Immature natural killer cell (primary cell): ENCODE results near the gene TNFAIP8. TPM values are rescaled to one million over a fixed set of nuclear protein-coding genes. Genes with fewer than 3 reads are reported as not detected.

Source experiments
- DNase-seq, 3 donors: peaks; one replicate each; pipeline ENCODE4 v3.0.0; 2022; ENCODE audit warnings: mixed read lengths in 1 of 3
- H3K27ac Mint-ChIP-seq, 6 donors: one replicate each; pipeline ENCODE4 v1.8.0; 2020; ENCODE audit warnings: mixed read lengths in 6 of 6, mild to moderate bottlenecking in 5 of 6, inconsistent platforms in 4 of 6, moderate library complexity in 3 of 6
- H3K27me3 Mint-ChIP-seq, 3 donors: one replicate each; pipeline ENCODE4 v1.8.0; 2020 to 2021; ENCODE audit warnings: low read depth in 3 of 3, mild to moderate bottlenecking in 3 of 3, mixed read lengths in 3 of 3, moderate library complexity in 3 of 3, inconsistent platforms in 1 of 3
- H3K36me3 Mint-ChIP-seq, 3 donors: one replicate each; pipeline ENCODE4 v1.8.0; 2020; ENCODE audit warnings: mixed read lengths in 3 of 3, inconsistent platforms in 2 of 3, mild to moderate bottlenecking in 2 of 3
- H3K4me1 Mint-ChIP-seq, 2 donors: one replicate each; pipeline ENCODE4 v1.8.0; 2020; ENCODE audit warnings: inconsistent platforms in 2 of 2, mild to moderate bottlenecking in 2 of 2, mixed read lengths in 2 of 2, moderate library complexity in 1 of 2
- H3K4me3 Mint-ChIP-seq, 5 donors: one replicate each; pipeline ENCODE4 v1.8.0; 2020; ENCODE audit warnings: mild to moderate bottlenecking in 5 of 5, mixed read lengths in 5 of 5, inconsistent platforms in 3 of 5, moderate library complexity in 3 of 5
- H3K9me3 Mint-ChIP-seq, 6 donors: one replicate each; pipeline ENCODE4 v1.8.0; 2020; ENCODE audit warnings: mild to moderate bottlenecking in 6 of 6, mixed read lengths in 6 of 6, inconsistent platforms in 4 of 6, moderate library complexity in 3 of 6
- polyA plus RNA-seq, 3 donors: library from polyadenylated mRNA; unstranded; fragments of 300-500 nt; fragmentation: Illumina TruSeq; gene quantifications; one replicate each; pipeline ENCODE4 v1.2.3, GENCODE V29; 2021

The TNFAIP8 gene
- 100 to 1,000 TPM in 2 of 3 donors, 10 to 100 TPM in 1; 99.7 to 162 (median 132) TPM for polyA plus RNA-seq

GRCh38 chr5:119355685-119356611 is at the start of gene TNFAIP8:
TSS of gene TNFAIP8 (plus strand) at chr5:119356019. CDS start at chr5:119356091, 72 bp downstream.
- Mint-ChIP-seq H3K36me3 (no peaks in the 10 kb centered on the region), H3K4me3 (peak within 1 kb of the TSS; percentile 82 to 94 (median 84)), H3K27ac (peak within 1 kb of the TSS; percentile 30 to 85 (median 54)), H3K27me3 (peaks cover 0 to 2% (median 0%) of the 10 kb centered on the region in 3 donors), H3K4me1 (peaks cover 89 to 94% of the 10 kb centered on the region in 2 donors), H3K9me3 (no peaks in the 10 kb centered on the region)
- peak in 1 of 3 donors; percentile 24 for DNase-seq

GRCh38 chr5:119307170-119307569 is 48.6 kb upstream of the TNFAIP8 start:
- Mint-ChIP-seq H3K9me3 (no peaks in the 10 kb centered on the region), H3K27ac (peak overlapping the region in 4 of 6 donors; percentile 24 to 57 (median 46)), H3K4me1 (peaks cover 93 to 98% of the 10 kb centered on the region in 2 donors), H3K4me3 (peak overlapping the region in 1 of 5 donors; percentile 27), H3K27me3 (peaks cover 7 to 14% (median 9%) of the 10 kb centered on the region in 3 donors), H3K36me3 (no peaks in the 10 kb centered on the region)
- DNase-seq = no peak

- Mint-ChIP-seq H3K36me3 (no peaks in the 10 kb centered on the region), H3K9me3 (no peaks in the 10 kb centered on the region), H3K27me3 (peaks cover 6 to 14% (median 7%) of the 10 kb centered on the region in 3 donors), H3K4me3 (peak overlapping the region; percentile 87 to 93 (median 90)), H3K27ac (peak overlapping the region; percentile 90 to 98 (median 97)), H3K4me1 (peaks cover 91 to 98% of the 10 kb centered on the region in 2 donors)
- DNase-seq = no peak
These were observed 46.5 kb upstream of the TNFAIP8 start for GRCh38 chr5:119309326-119309725.

- peaks cover 92 to 96% of the 10 kb centered on the region in 2 donors for H3K4me1 Mint-ChIP-seq
- H3K9me3 Mint-ChIP-seq = no peaks in the 10 kb centered on the region
- H3K27ac Mint-ChIP-seq = peak overlapping the region in 5 of 6 donors; percentile 19 to 65 (median 52)
- H3K36me3 Mint-ChIP-seq = no peaks in the 10 kb centered on the region
- H3K27me3 Mint-ChIP-seq = peaks cover 6 to 14% (median 7%) of the 10 kb centered on the region in 3 donors
- H3K4me3 Mint-ChIP-seq = peak overlapping the region in 3 of 5 donors; percentile 22 to 38 (median 30)
- no peak for DNase-seq
These were observed 44.1 kb upstream of the TNFAIP8 start for GRCh38 chr5:119311688-119312087.

- Mint-ChIP-seq H3K4me1 (peaks cover 90 to 94% of the 10 kb centered on the region in 2 donors), H3K36me3 (no peaks in the 10 kb centered on the region), H3K9me3 (no peaks in the 10 kb centered on the region), H3K27ac (peak overlapping the region; percentile 29 to 80 (median 64)), H3K4me3 (peak overlapping the region in 4 of 5 donors; percentile 6 to 50 (median 20)), H3K27me3 (peaks cover 6 to 12% (median 7%) of the 10 kb centered on the region in 3 donors)
- DNase-seq = no peak
These were observed 43.4 kb upstream of the TNFAIP8 start for GRCh38 chr5:119312403-119312802.

- peaks cover 6 to 10% (median 6%) of the 10 kb centered on the region in 3 donors for H3K27me3 Mint-ChIP-seq
- peak overlapping the region in 3 of 5 donors; percentile 16 to 35 (median 23) for H3K4me3 Mint-ChIP-seq
- H3K36me3 Mint-ChIP-seq = no peaks in the 10 kb centered on the region
These were observed 42.6 kb upstream of the TNFAIP8 start for GRCh38 chr5:119313197-119313596.

GRCh38 chr5:119313658-119314605 is 41.9 kb upstream of the TNFAIP8 start:
- H3K36me3 Mint-ChIP-seq = no peaks in the 10 kb centered on the region
- H3K4me1 Mint-ChIP-seq = peaks cover 86 to 90% of the 10 kb centered on the region in 2 donors
- peak overlapping the region; percentile 60 to 89 (median 70) for H3K27ac Mint-ChIP-seq
- H3K4me3 Mint-ChIP-seq = peak overlapping the region in 1 of 5 donors; percentile 35
- no peak for DNase-seq
- H3K9me3 Mint-ChIP-seq = no peaks in the 10 kb centered on the region
- peaks cover 2 to 4% (median 4%) of the 10 kb centered on the region in 3 donors for H3K27me3 Mint-ChIP-seq

More at GRCh38 chr5:119313197-119313596, 42.6 kb upstream of the TNFAIP8 start:
- Mint-ChIP-seq H3K27ac (peak overlapping the region; percentile 52 to 89 (median 64)), H3K9me3 (no peaks in the 10 kb centered on the region), H3K4me1 (peaks cover 86 to 90% of the 10 kb centered on the region in 2 donors)
- DNase-seq = no peak

- no peaks in the 10 kb centered on the region for H3K27me3 Mint-ChIP-seq
- H3K27ac Mint-ChIP-seq = peak overlapping the region; percentile 37 to 89 (median 80)
- H3K36me3 Mint-ChIP-seq = peaks cover 0 to 4% (median 0%) of the 10 kb centered on the region in 3 donors
- no peaks in the 10 kb centered on the region for H3K9me3 Mint-ChIP-seq
- peak in 2 of 3 donors; percentile 40 to 57 for DNase-seq
- H3K4me1 Mint-ChIP-seq = peaks cover 86 to 90% of the 10 kb centered on the region in 2 donors
- H3K4me3 Mint-ChIP-seq = peak overlapping the region in 4 of 5 donors; percentile 27 to 39 (median 34)
These were observed 40.3 kb upstream of the TNFAIP8 start for GRCh38 chr5:119315516-119315949.

GRCh38 chr5:119316086-119316485 is 39.7 kb upstream of the TNFAIP8 start:
- Mint-ChIP-seq H3K4me1 (peaks cover 86 to 91% of the 10 kb centered on the region in 2 donors), H3K4me3 (peak overlapping the region in 3 of 5 donors; percentile 12 to 29 (median 27)), H3K36me3 (peaks cover 0 to 5% (median 0%) of the 10 kb centered on the region in 3 donors), H3K27me3 (no peaks in the 10 kb centered on the region), H3K9me3 (no peaks in the 10 kb centered on the region), H3K27ac (peak overlapping the region; percentile 65 to 89 (median 83))
- no peak for DNase-seq

GRCh38 chr5:119316906-119317305 is 38.9 kb upstream of the TNFAIP8 start:
- DNase-seq = no peak
- H3K27ac Mint-ChIP-seq = peak overlapping the region; percentile 15 to 89 (median 58)
- H3K4me1 Mint-ChIP-seq = peaks cover 88 to 92% of the 10 kb centered on the region in 2 donors
- H3K36me3 Mint-ChIP-seq = peaks cover 0 to 10% (median 4%) of the 10 kb centered on the region in 3 donors
- no peaks in the 10 kb centered on the region for H3K27me3 Mint-ChIP-seq
- no peaks in the 10 kb centered on the region for H3K9me3 Mint-ChIP-seq
- no peak overlapping the region for H3K4me3 Mint-ChIP-seq

GRCh38 chr5:119318256-119318894 is 37.4 kb upstream of the TNFAIP8 start:
- peak overlapping the region; percentile 35 to 92 (median 63) for H3K27ac Mint-ChIP-seq
- DNase-seq = no peak
- H3K27me3 Mint-ChIP-seq = no peaks in the 10 kb centered on the region
- no peaks in the 10 kb centered on the region for H3K9me3 Mint-ChIP-seq
- H3K4me1 Mint-ChIP-seq = peaks cover 88 to 92% of the 10 kb centered on the region in 2 donors
- peak overlapping the region in 2 of 5 donors; percentile 11 to 39 for H3K4me3 Mint-ChIP-seq
- H3K36me3 Mint-ChIP-seq = peaks cover 0 to 10% (median 4%) of the 10 kb centered on the region in 3 donors

- DNase-seq = no peak
- H3K36me3 Mint-ChIP-seq = peaks cover 0 to 10% (median 4%) of the 10 kb centered on the region in 3 donors
- H3K27me3 Mint-ChIP-seq = no peaks in the 10 kb centered on the region
- no peaks in the 10 kb centered on the region for H3K9me3 Mint-ChIP-seq
- peaks cover 85 to 92% of the 10 kb centered on the region in 2 donors for H3K4me1 Mint-ChIP-seq
- peak overlapping the region; percentile 7 to 75 (median 31) for H3K27ac Mint-ChIP-seq
- H3K4me3 Mint-ChIP-seq = no peak overlapping the region
These were observed 36.4 kb upstream of the TNFAIP8 start for GRCh38 chr5:119319401-119319800.
